AG20443 (cell line): ENCODE measurements around the gene TMEM59L.

Experiments used
- DNase-seq: peaks from one replicate; pipeline ENCODE4 v3.0.0; 2012; ENCODE audit warnings: low spot score, mixed read lengths

Gene TMEM59L

GRCh38 chr19:18608805-18609716 lies 3.6 kb upstream of the TMEM59L start:
- no peak for DNase-seq

GRCh38 chr19:18609717-18610051 lies 3.0 kb upstream of the TMEM59L start:
- DNase-seq = no peak

GRCh38 chr19:18610245-18610555 lies 2.5 kb upstream of the TMEM59L start:
- no peak for DNase-seq

GRCh38 chr19:18610556-18611326 lies 1.9 kb upstream of the TMEM59L start:
- no peak for DNase-seq

GRCh38 chr19:18611327-18612050 lies 1.2 kb upstream of the TMEM59L start:
- DNase-seq = no peak

- no peak for DNase-seq
Observed at GRCh38 chr19:18612051-18612771, 459 bp upstream of the TMEM59L start.

GRCh38 chr19:18613589-18614234 lies 1.0 kb downstream of the TMEM59L start:
- no peak for DNase-seq

GRCh38 chr19:18616023-18616422 lies 3.4 kb downstream of the TMEM59L start:
- no peak for DNase-seq

GRCh38 chr19:18617562-18617961 lies 4.9 kb downstream of the TMEM59L start:
- no peak for DNase-seq

- no peak for DNase-seq
Observed at GRCh38 chr19:18618236-18618635, 5.6 kb downstream of the TMEM59L start.

- no peak for DNase-seq
Observed at GRCh38 chr19:18620311-18620710, 7.6 kb downstream of the TMEM59L start.

- DNase-seq = no peak
Observed at GRCh38 chr19:18620902-18621301, 8.2 kb downstream of the TMEM59L start.

GRCh38 chr19:18626906-18627305 lies 14.2 kb downstream of the TMEM59L start:
- no peak for DNase-seq

GRCh38 chr19:18629166-18630088 lies 16.8 kb downstream of the TMEM59L start:
- no peak for DNase-seq

GRCh38 chr19:18633321-18633720 lies 20.7 kb downstream of the TMEM59L start:
- no peak for DNase-seq

- peak; percentile 50 for DNase-seq
Observed at GRCh38 chr19:18634612-18635297, 22.1 kb downstream of the TMEM59L start.

GRCh38 chr19:18635831-18636182 lies 23.1 kb downstream of the TMEM59L start:
- no peak for DNase-seq

GRCh38 chr19:18636183-18636968 lies 23.7 kb downstream of the TMEM59L start:
- peak; percentile 99 for DNase-seq

GRCh38 chr19:18636969-18637629 lies 24.4 kb downstream of the TMEM59L start, which contains the start of gene KLHL26:
KLHL26 (plus strand) TSS chr19:18637028; CDS start chr19:18637055, 27 bp downstream.
- no peak for DNase-seq
